CD4-positive, alpha-beta T cell (primary cell): ENCODE measurements around the gene C20orf202. TPM values are rescaled to one million over a fixed set of nuclear protein-coding genes. Genes with fewer than 3 reads are reported as not detected.
"Not testable (repeated sequence)": the region's sequence is repeated elsewhere in the genome, so short reads cannot be mapped to it uniquely, and the experiment has no call there.

Experiments used
- ATAC-seq: fragments of 200-7000 bp; cut with Tn5 transposase; one replicate; pipeline ENCODE4 v1.10.0; 2022; ENCODE audit warnings: mild to moderate bottlenecking; ENCODE audit not compliant: poor library complexity
- CTCF ChIA-PET: fragments of 350-600 bp; sonication (Branson Sonifier 250); formaldehyde crosslinking; loops from one replicate; lab custom pipeline; 2021; ENCODE audit warnings: antibody characterized with exemption, inconsistent platforms; lab: Charles Lee
- POLR2A ChIA-PET: fragments of 350-600 bp; sonication (Branson Sonifier 250); formaldehyde crosslinking; loops from one replicate; lab custom pipeline; 2021; ENCODE audit warnings: antibody characterized with exemption, inconsistent platforms; lab: Charles Lee
- DNase-seq, 14 experiments: peaks; one replicate each; pipeline ENCODE4 v3.0.0-alpha.2; 2013 to 2020; ENCODE audit warnings: mixed read lengths in 2 of 14
- H3K27ac ChIP-seq, 2 donors: one replicate each; pipeline versions ENCODE4 v1.5.1 to v1.7.0; 2013; ENCODE audit warnings: low read length in 2 of 2, low read depth in 1 of 2, mild to moderate bottlenecking in 1 of 2
- H3K27me3 ChIP-seq, 2 experiments: 1 replicate in 1 of 2; 2 replicates in 1 of 2; pipeline versions ENCODE4 v1.6.1 to v1.7.0; 2013; ENCODE audit warnings: low read length in 2 of 2, control low read depth in 1 of 2, mild to moderate bottlenecking in 1 of 2, moderate library complexity in 1 of 2; ENCODE audit not compliant: insufficient read depth in 2 of 2, control insufficient read depth in 1 of 2
- H3K36me3 ChIP-seq: one replicate; pipeline ENCODE4 v1.6.1; 2013; ENCODE audit warnings: low read length, control low read depth; ENCODE audit not compliant: insufficient read depth
- H3K4me1 ChIP-seq: one replicate; pipeline ENCODE4 v1.6.1; 2013; ENCODE audit warnings: low read length, control low read depth; ENCODE audit not compliant: insufficient read depth
- H3K4me3 ChIP-seq: one replicate; pipeline ENCODE4 v1.5.1; 2013; ENCODE audit warnings: mild to moderate bottlenecking, low read length, moderate library complexity
- H3K9me3 ChIP-seq, 2 experiments: 1 replicate in 1 of 2; 2 replicates in 1 of 2; pipeline versions ENCODE4 v1.6.1 to v1.7.0; 2013; ENCODE audit warnings: low read length in 2 of 2, mild to moderate bottlenecking in 2 of 2, control low read depth in 1 of 2, moderate library complexity in 1 of 2; ENCODE audit not compliant: control insufficient read depth in 1 of 2, insufficient read depth in 1 of 2
- H3K27ac Mint-ChIP-seq: one replicate; pipeline ENCODE4 v1.8.0; 2020; ENCODE audit warnings: mixed read lengths
- H3K27me3 Mint-ChIP-seq: one replicate; pipeline ENCODE4 v1.8.0; 2021; ENCODE audit warnings: mixed read lengths
- H3K36me3 Mint-ChIP-seq: one replicate; pipeline ENCODE4 v1.8.0; 2021; ENCODE audit warnings: low read depth, mixed read lengths
- H3K4me1 Mint-ChIP-seq: one replicate; pipeline ENCODE4 v1.8.0; 2021; ENCODE audit warnings: low read depth, mixed read lengths
- H3K4me3 Mint-ChIP-seq: one replicate; pipeline ENCODE4 v1.8.0; 2020; ENCODE audit warnings: mild to moderate bottlenecking, mixed read lengths
- H3K9me3 Mint-ChIP-seq: one replicate; pipeline ENCODE4 v1.8.0; 2020; ENCODE audit warnings: mixed read lengths
- CTCF ChIP-seq: fragments of 200-600 bp; IDR thresholded peaks from one replicate; pipeline ENCODE4 v1.8.0; 2022; ENCODE audit warnings: antibody characterized with exemption, mild to moderate bottlenecking
- intact Hi-C, 2 experiments: fragments of 100-400 bp; cut with DNase I in 1 of 2; cut with micrococcal nuclease in 1 of 2; formaldehyde crosslinking; loops; one replicate each; pipeline versions ENCODE4 v1.15.1 to v1.9.0; 2023 to 2025; cut with DNase I, micrococcal nuclease
- total RNA-seq, 174 experiments: library from RNA in 2 of 174; stranded (reverse) in 2 of 174; gene quantifications; one replicate each; pipeline ENCODE4 v1.2.3 and lab custom pipeline; 2021 to 2026

The C20orf202 gene
- total RNA-seq, 2 experiments from 2014 or later = not detected

GRCh38 chr20:1242530-1242929, 39.3 kb downstream of the C20orf202 start:
- Histone ChIP-seq H3K36me3 (no peaks in the 10 kb centered on the region), H3K4me1 (no peaks in the 10 kb centered on the region), H3K27ac (no peak overlapping the region), H3K27me3 (peaks cover 0 to 12% of the 10 kb centered on the region in 2 experiments), H3K4me3 (no peak overlapping the region), H3K9me3 (no peaks in the 10 kb centered on the region)
- no peak overlapping the region for H3K4me3 Mint-ChIP-seq
- intact Hi-C loops = no loop called here
- ATAC-seq = no peak
- H3K36me3 Mint-ChIP-seq = no peaks in the 10 kb centered on the region
- H3K4me1 Mint-ChIP-seq = no peaks in the 10 kb centered on the region
- POLR2A ChIA-PET = interaction anchor here (0.9 kb wide), 1 partner anchor 45 kb away, joined by 3 read pairs; no protein-coding TSS in a partner anchor
- H3K27me3 Mint-ChIP-seq = peaks cover 7% of the 10 kb centered on the region
- no peak for DNase-seq
- H3K9me3 Mint-ChIP-seq = no peaks in the 10 kb centered on the region
- CTCF ChIA-PET = no interaction called here
- H3K27ac Mint-ChIP-seq = no peak overlapping the region
- no peak for TF ChIP-seq CTCF

DNA sequence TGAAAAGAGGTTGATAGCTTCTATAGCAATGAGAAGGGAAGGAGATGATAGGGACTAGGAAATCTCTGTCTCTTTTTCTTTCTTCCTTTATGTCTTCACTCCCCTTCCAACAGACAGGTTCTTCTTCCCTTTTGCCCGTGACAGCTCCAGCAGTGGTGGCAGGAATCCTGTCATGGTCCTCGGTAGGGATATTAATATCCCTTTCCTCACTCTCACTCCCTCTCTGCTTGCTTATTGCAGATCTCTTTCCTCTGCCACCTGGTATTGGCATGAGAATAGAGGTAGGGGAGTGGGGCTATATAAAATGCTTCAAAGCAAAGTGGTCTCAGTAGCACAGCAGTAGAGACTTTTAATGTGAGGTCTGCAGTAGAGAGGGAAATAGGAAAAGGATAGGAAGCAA, 42.3 kb downstream of the C20orf202 start:
- no peaks in the 10 kb centered on the region for H3K4me1 ChIP-seq
- no peak overlapping the region for H3K4me3 ChIP-seq
- no peaks in the 10 kb centered on the region for H3K9me3 ChIP-seq
- intact Hi-C loops = no loop called here
- ChIA-PET POLR2A (no interaction called here), CTCF (no interaction called here)
- H3K4me3 Mint-ChIP-seq = no peak overlapping the region
- H3K36me3 Mint-ChIP-seq = no peaks in the 10 kb centered on the region
- ATAC-seq (no peak), DNase-seq (no peak)
- TF ChIP-seq CTCF = no peak
- no peak overlapping the region for H3K27ac ChIP-seq
- H3K27me3 Mint-ChIP-seq = peaks cover 7% of the 10 kb centered on the region
- H3K27ac Mint-ChIP-seq = no peak overlapping the region
- peaks cover 0 to 10% of the 10 kb centered on the region in 2 experiments for H3K27me3 ChIP-seq
- no peaks in the 10 kb centered on the region for H3K9me3 Mint-ChIP-seq
- no peaks in the 10 kb centered on the region for H3K4me1 Mint-ChIP-seq
- H3K36me3 ChIP-seq = no peaks in the 10 kb centered on the region

- no peak overlapping the region for H3K27ac Mint-ChIP-seq
- H3K4me1 ChIP-seq = no peaks in the 10 kb centered on the region
- no peaks in the 10 kb centered on the region for H3K36me3 Mint-ChIP-seq
- H3K9me3 ChIP-seq = no peaks in the 10 kb centered on the region
- no peaks in the 10 kb centered on the region for H3K27me3 ChIP-seq
- H3K4me3 ChIP-seq = no peak overlapping the region
- ChIA-PET CTCF (interaction anchor here (0.7 to 1.1 kb wide), 2 partner anchors 8 to 1323 kb away, joined by 3 to 5 read pairs; no protein-coding TSS in a partner anchor), POLR2A (interaction anchor here (0.9 to 1.1 kb wide), 2 partner anchors 17 to 22 kb away, joined by 3 read pairs; partner anchors contain the start of gene RAD21L1)
- H3K36me3 ChIP-seq = no peaks in the 10 kb centered on the region
- DNase-seq (no peak), ATAC-seq (no peak)
- H3K27ac ChIP-seq = no peak overlapping the region
- intact Hi-C loops = no loop called here
- no peaks in the 10 kb centered on the region for H3K27me3 Mint-ChIP-seq
- no peak for TF ChIP-seq CTCF
- no peak overlapping the region for H3K4me3 Mint-ChIP-seq
- peaks cover 8% of the 10 kb centered on the region for H3K4me1 Mint-ChIP-seq
- no peaks in the 10 kb centered on the region for H3K9me3 Mint-ChIP-seq
These were observed 44.4 kb downstream of the C20orf202 start for GRCh38 chr20:1247689-1248088.

DNA sequence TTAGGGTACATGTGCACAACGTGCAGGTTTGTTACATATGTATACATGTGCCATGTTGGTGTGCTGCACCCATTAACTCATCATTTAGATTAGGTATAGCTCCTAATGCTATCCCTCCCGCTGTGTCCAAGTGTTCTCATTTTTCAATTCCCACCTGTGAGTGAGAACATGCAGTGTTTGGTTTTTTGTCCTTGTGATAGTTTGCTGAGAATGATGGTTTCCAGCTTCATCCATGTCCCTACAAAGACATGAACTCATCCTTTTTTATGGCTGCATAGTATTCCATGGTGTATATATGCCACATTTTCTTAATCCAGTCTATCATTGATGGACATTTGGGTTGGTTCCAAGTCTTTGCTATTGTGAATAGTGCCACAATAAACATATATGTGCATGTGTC, 47.0 kb downstream of the C20orf202 start:
- CTCF ChIA-PET = interaction anchor here (1.2 kb wide), 1 partner anchor 253 kb away, joined by 3 read pairs; no protein-coding TSS in a partner anchor
- H3K9me3 Mint-ChIP-seq, POLR2A ChIA-PET, H3K4me3 Mint-ChIP-seq, H3K4me3 ChIP-seq, DNase-seq, H3K36me3 Mint-ChIP-seq, H3K36me3 ChIP-seq, H3K27ac Mint-ChIP-seq, H3K27me3 ChIP-seq, H3K4me1 Mint-ChIP-seq, H3K4me1 ChIP-seq, intact Hi-C loops, H3K27me3 Mint-ChIP-seq, ATAC-seq, H3K9me3 ChIP-seq, H3K27ac ChIP-seq: not testable (repeated sequence)
